NCI-H146 treated with DMSO at 0.1 percent for 48 hours (cell line): Measurements from ENCODE around the gene C1orf116.
A peak's percentile ranks its signal among the peaks of the same experiment; 100 is the strongest.

Source experiments
- DNase-seq: peaks from one replicate; lab custom pipeline; 2025; ENCODE audit not compliant: unreplicated experiment; lab: John Stamatoyannopoulos, UW

Gene C1orf116

GRCh38 chr1:207032528-207033017 is at the start of gene C1orf116:
C1orf116 (minus strand) TSS chr1:207032756; CDS start chr1:207027598, 5,158 bp downstream.
- peak; percentile 89 for DNase-seq

DNA sequence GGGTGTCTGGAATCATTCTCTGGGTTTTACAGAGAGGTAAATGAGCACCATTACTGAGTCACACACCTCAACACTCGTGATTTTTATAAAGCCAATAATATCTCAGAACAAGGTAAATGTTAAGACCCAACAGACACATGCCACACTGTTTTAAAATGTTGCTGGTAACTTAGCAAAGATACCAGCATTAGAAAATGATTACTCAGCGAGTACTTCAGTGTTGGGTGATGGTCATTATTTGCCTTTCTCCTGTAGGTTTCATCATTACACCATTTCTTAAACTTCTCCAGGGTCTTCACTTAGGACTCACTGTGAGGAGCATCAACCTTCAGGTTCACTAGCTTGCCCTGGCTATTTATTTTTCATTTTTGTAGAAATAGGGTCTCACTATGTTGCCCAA is 49.2 kb upstream of the C1orf116 start:
- DNase-seq, result no peak

- no peak for DNase-seq
Observed at GRCh38 chr1:207081088-207081487, 48.5 kb upstream of the C1orf116 start.

DNA sequence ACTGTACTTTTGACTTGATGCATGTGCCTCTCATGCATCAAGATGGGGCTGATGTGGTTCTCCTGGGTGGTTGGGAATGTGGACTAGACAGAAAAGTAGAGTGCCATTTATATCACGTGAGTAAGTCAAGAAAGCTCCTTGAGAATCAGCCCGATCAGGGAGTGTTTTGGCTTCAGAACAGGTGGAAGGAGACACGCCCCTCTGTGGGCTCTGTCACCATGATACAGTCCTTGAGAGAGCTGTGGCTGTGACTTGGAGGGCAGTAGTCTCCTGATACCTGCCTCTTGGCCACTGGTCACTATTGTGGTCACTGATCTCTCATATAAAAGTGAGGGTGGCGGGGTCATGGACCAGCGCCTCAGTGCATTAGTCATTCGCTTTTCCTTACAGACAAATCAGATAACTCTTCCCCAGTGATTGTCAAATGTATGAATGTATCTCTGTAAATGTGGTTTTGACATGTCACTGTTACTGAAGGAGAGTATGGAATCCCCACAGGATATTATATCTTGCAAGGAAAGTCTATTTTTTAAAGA is 47.2 kb upstream of the C1orf116 start:
- no peak for DNase-seq

- DNase-seq, result no peak
Observed at GRCh38 chr1:207078578-207079132, 46.1 kb upstream of the C1orf116 start.

DNA sequence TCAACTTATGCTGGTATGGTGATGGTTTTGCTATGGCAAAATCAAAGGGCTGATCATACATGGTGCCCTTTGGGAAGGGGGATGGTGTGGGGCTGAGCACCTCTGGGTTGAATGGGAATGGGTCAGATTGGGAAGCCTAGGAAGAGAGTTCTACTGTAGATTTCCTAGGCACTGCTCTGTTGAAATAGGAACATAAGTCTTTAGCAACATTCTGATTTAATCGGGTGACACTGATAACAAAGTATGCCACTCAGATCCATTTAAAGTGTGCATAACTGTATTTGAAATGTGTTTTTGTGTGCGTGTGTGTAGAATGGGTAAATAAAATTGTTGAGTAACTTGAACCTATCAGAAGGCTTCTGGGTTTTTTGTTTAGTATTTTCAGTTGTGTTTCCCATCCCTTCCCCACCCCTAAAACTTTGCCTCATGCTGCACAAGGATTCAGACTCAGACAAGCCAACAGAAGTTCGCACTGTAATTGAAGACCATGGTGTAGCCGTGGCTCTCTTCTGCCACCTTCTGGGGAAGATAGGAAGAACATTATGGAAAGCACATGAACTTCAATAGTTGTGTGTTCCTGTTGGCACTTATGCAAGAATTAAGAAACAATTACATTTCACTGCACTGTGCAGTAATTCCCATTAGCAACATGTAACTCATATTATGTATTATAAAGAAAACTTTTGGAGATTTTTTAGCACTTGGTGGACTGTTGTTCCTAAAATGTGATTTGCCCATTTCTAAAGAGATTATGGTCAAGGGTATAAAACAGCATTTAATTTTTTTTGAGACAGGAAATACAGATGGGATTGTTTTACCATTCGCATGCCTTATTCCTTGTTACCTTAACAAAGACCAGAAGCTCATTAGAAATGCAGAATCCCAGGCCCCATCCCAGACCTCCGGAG is 45.2 kb upstream of the C1orf116 start:
- DNase-seq, result peak; percentile 55

DNA sequence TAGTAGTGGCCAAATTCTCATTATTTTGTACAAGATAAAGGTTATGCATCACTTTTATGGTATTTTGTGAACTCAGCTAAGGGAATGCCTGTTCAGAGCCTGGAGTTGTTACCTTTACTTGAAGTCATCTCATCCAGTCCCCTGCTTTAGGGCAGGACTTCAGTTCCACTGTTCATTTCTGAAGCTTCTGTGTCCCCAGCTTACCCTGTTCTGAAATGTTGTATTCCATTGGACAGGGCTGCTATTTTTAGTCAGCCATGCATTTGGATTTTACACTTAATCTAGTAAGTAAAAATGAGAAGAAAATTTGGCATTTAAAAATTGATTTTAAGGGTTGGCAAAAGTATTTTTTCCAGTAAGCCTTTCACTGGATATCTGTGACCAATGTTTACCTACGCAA is 44.5 kb upstream of the C1orf116 start:
- no peak for DNase-seq

DNA sequence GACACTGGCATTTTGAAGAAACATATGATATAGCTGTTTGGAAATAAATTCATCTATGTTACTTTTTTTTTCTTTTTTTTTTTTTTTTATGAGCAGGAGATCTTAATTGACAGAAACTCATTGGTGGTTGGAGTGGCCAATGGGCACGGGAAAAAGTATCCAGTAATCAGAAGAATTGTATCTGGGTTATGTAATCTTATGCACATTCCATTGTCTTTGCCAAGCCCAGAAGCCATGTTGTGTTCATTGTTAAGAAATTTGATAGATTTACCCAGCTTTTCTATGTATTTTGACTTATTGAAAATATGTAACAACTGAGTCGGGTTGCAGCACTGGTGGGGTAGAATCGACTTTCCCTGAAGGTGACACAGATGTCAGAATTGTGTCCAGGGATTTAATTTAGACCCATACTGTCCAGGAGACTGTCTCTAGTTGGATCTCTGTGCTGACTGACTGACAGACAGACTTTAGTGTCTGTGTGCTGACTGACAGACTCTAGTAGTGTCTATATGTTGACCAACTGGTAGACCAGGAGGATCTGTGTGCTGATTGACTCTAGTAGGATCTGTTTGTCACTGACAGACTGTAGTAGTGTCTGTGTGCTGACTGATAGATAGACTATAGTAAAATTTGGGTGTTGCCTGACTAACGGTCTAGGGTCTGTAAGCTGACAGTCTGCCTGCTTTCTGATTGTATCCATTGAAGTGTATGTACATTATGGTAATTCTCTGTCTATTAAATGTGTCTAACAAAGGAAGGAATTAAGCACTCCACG is 43.8 kb upstream of the C1orf116 start:
- no peak for DNase-seq

DNA sequence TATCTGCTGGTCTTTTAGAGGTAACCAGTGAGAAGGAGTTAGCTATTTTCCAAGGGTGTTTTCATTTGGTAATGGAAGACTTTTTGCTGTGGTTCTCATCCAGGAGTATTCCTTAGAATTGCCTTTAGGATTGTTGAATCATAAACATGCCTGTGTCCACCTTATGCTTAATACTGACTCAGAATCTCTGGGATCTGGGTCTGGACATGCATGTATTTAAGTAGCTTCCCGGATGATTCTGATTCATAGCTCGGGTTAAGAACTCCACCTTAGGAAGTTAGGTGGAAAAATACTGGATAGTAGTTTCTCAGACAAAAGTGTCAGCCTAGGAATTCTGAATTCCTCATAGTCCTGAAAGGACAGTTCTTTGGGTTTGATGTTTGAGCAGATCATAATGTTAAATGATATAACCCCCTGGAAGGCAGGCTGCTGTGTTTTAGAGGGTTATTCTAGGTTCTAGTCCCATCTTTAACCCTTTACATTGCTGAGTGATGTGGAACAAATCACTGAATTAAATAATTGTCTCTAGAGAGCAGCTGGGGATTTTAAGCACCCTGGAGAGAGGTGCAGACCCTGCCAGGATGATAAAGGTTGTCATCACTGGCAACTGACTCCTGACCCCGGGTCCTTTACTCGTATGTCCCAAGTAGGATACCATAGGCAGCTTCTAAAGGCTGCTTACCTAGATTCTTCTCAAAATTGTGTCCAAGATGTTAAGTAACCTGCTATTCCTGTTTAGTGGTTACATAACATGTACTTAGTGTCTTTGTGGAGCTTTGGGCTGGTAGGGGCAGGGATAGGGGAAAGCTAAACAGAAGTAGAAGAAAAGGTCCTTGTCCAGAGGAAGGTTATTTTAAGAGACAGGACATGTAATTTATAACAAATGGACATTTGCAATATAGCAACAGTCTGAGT is 41.6 kb upstream of the C1orf116 start:
- no peak for DNase-seq

DNA sequence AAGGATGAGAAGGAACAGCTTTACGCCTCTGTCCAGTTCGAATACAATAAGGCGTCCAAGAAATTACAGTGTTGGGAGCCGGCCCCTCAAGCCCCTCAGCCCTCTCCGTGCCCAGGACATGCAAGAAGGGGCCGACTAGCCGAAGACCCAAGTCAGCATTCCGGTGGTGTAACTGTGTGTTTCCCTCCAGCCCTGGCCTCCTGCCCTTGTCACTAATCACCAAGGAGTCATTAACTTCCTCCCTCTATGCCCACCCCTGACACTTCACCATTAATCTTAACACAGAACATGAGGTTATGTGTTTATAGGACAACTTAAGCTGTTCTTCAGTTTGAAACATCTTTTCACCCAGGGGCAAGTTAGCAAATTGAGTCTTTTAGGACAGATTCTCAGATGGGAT is 39.7 kb upstream of the C1orf116 start:
- DNase-seq, result no peak

DNA sequence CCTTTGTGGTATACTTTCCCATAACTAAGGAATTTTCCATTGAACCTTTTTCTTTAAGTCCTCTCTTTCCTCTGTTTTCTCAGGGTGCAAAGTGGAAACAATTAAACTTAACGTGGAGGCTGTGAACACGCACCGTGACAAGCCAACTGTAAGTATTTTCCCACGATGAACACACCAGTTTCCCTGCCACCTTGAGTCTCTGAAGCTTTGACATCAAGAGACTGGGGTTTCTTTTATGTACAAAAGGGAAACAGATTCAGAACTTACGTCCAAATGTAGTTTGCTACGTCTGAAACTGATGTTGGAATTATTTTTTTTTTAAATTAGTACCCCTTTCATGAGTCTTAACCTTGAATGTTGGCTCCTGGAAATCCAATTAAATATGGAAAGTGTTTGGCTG is 38.9 kb upstream of the C1orf116 start:
- DNase-seq, result no peak

DNA sequence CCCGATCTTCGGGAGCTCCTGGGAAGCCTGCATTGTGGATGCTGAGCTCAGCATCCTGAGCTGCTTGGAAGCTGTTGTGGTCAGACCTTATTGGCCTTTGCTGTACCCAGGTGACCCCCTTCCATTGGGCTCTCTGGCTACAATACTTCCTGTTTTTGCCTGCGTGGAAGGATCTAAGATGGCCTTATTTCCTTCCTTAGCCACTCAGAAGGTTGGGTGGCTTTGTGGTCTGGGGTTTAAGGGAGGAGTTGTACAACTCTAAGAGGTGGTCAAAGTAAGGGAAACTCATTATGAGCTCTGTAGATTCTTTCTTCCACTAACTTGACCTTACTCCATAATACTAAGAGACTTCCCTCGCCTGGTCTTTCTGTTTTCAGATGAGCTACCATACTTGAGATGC is 38.3 kb upstream of the C1orf116 start:
- DNase-seq, result no peak

- no peak for DNase-seq
Observed at GRCh38 chr1:207069858-207070506, 37.4 kb upstream of the C1orf116 start.

GRCh38 chr1:207069061-207069460 is 36.5 kb upstream of the C1orf116 start:
- DNase-seq, result no peak

GRCh38 chr1:207067665-207068064 is 35.1 kb upstream of the C1orf116 start:
- no peak for DNase-seq

- no peak for DNase-seq
Observed at GRCh38 chr1:207067185-207067584, 34.6 kb upstream of the C1orf116 start.

DNA sequence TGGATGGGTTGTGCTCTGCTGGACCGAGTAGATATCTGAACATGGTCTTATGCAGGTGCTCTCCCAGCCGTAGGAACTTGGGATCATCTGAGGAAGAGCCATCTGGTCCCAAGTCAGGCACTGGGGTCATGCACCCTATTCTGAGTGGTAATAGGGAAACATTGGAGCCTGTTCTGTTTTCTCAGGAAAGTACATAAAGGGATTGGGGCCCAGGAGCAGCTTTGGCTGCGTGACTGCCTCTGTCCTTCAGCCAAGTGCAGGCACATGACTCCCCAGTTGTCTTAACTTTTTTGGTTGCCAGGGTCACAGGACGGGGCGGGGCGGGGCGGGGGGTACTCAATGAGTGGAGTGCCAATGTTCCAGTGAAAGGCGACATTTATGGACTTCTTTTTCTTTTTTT is 32.0 kb upstream of the C1orf116 start:
- no peak for DNase-seq

GRCh38 chr1:207063014-207063413 is 30.5 kb upstream of the C1orf116 start:
- DNase-seq, result no peak

DNA sequence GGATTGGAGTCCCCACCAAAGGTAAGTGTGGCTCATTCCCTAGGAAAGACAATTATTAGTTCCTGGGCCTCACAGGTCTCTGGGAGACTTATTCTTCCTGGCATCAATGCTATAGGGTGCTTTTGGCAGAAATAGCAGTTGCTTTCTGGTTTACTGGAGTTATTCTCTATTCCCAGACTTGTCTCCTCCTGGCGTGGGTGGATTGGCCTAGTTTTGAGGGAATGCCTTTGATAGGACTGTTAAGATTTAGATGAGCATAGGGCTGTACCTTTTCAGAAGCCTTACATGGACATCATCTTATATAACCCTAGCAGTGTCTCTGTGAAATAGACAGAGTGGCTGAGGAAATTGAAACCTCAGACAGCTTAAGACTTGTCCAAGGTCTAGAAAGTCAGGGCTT is 29.5 kb upstream of the C1orf116 start:
- DNase-seq, result no peak

DNA sequence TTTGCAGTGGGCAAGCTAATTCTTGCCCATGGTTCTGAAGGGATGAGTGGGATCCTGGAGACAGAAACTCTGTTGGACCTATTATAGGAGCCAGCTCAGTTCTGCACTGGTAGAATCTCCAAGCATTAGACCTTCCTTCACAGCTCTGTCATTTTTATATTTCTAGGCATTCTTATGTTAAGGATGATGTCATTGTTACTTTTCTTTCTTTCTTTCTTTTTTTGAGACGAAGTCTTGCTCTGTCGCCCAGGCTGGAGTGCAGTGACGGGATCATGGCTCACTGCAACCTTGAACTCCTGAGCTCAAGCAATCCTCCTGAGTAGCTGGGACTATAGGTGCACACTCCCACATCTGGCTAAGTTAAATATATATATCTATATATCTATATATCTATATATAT is 28.0 kb upstream of the C1orf116 start:
- no peak for DNase-seq
